K562 (cell line): Measurements from ENCODE around the gene SORCS2. TPM values are rescaled to one million over a fixed set of nuclear protein-coding genes. Genes with fewer than 3 reads are reported as not detected.

ENCODE experiments used
- CBX2 ChIP-seq: fragments of 200-600 bp; sonication (generic); IDR thresholded peaks from one replicate; pipeline ENCODE4 v1.6.1; 2012; ENCODE audit warnings: mild to moderate bottlenecking, low read length, inconsistent platforms; ENCODE audit not compliant: insufficient read depth, poor library complexity, severe bottlenecking
- FIP1L1 ChIP-seq: fragments of 200-400 bp; formaldehyde crosslinking; IDR thresholded peaks from 2 replicates; pipeline ENCODE4 v1.6.1; 2018; ENCODE audit warnings: mild to moderate bottlenecking, low read depth, low read length; ENCODE audit not compliant: poor library complexity, severe bottlenecking
- GATA2 ChIP-seq: sonication (generic); formaldehyde crosslinking; IDR thresholded peaks from 2 replicates; pipeline ENCODE4 v1.4.0; 2020; ENCODE audit warnings: mild to moderate bottlenecking, missing genetic modification reagents
- HSF4 ChIP-seq: fragments of 250-450 bp; sonication (Bioruptor Pico); IDR thresholded peaks from 2 replicates; pipeline ENCODE4 v2.1.2; 2022; ENCODE audit warnings: mild to moderate bottlenecking, moderate library complexity, borderline replicate concordance
- KLF13 ChIP-seq: fragments of 450-650 bp; IDR thresholded peaks from 2 replicates; pipeline ENCODE4 v1.6.1; 2016; ENCODE audit warnings: missing genetic modification characterization, low read depth, mild to moderate bottlenecking, missing compliant biosample characterization, moderate library complexity, borderline replicate concordance
- MTA2 ChIP-seq: fragments of 450-650 bp; IDR thresholded peaks from 2 replicates; pipeline ENCODE4 v1.6.1; 2016; ENCODE audit warnings: low read depth
- NEUROD1 ChIP-seq: fragments of 150-350 bp; IDR thresholded peaks from 2 replicates; pipeline ENCODE4 v1.6.1; 2014; ENCODE audit warnings: borderline replicate concordance, low read length, low read depth; ENCODE audit not compliant: partially characterized antibody
- SREBF1 ChIP-seq: fragments of 150-350 bp; IDR thresholded peaks from 2 replicates; pipeline ENCODE4 v1.6.1; 2014; ENCODE audit warnings: antibody characterized with exemption, low read depth, low read length, borderline replicate concordance
- STAT5A ChIP-seq: IDR thresholded peaks from 2 replicates; pipeline ENCODE4 v1.6.1; 2012; ENCODE audit warnings: low read length, inconsistent platforms, borderline replicate concordance
- TSHZ1 ChIP-seq: fragments of 250-450 bp; sonication (Bioruptor Pico); IDR thresholded peaks from 2 replicates; pipeline ENCODE4 v1.4.0; 2020; ENCODE audit warnings: mild to moderate bottlenecking, moderate library complexity
- ZFP91 ChIP-seq: sonication (generic); formaldehyde crosslinking; IDR thresholded peaks from 2 replicates; pipeline ENCODE4 v1.8.0; 2022; ENCODE audit warnings: mild to moderate bottlenecking, missing genetic modification reagents
- ZNF197 ChIP-seq: fragments of 200-800 bp; sonication (Bioruptor generic); IDR thresholded peaks from 2 replicates; pipeline ENCODE4 v1.6.1; 2016; ENCODE audit warnings: low read depth, missing genetic modification characterization, missing compliant biosample characterization
- ZNF609 ChIP-seq: sonication (generic); formaldehyde crosslinking; IDR thresholded peaks from 2 replicates; pipeline ENCODE4 v1.8.1; 2023; ENCODE audit warnings: missing genetic modification reagents, mild to moderate bottlenecking, borderline replicate concordance
- ZNF707 ChIP-seq: fragments of 250-450 bp; sonication (Bioruptor Pico); conservative IDR thresholded peaks from 2 replicates; pipeline ENCODE4 v1.8.0; 2022; ENCODE audit warnings: inconsistent platforms, mild to moderate bottlenecking, moderate library complexity
- polyA plus RNA-seq, 8 experiments: library from polyadenylated mRNA; depleted of rRNA in 4 of 8; stranded (reverse) in 5 of 8; unstranded in 3 of 8; fragments of >200 nt; fragmentation: Nextera tagmentation in 2 of 8; fragmentation: Illumina TruSeq in 1 of 8; extraction: Ambion mirVana in 2 of 8; extraction: Trizol in 1 of 8; gene quantifications; 2 replicates each; pipeline versions ENCODE4 v1.2.1 to v1.2.3, GENCODE V29; 2011 to 2014; ENCODE audit warnings: inconsistent platforms in 1 of 8, missing spikeins in 1 of 8
- total RNA-seq, 7 experiments: library from RNA; depleted of rRNA in 6 of 7; stranded (reverse); fragments of >200 nt in 6 of 7; fragmentation: Illumina TruSeq in 2 of 7; extraction: Trizol in 2 of 7; gene quantifications; 2 replicates each; pipeline versions ENCODE4 v1.2.1 to v1.2.3, GENCODE V29; 2011 to 2021; ENCODE audit warnings: low replicate concordance in 1 of 7

Gene SORCS2
- total and polyA plus RNA-seq, 9 of the 15 experiments (the other 6 are each of a cell fraction or from before 2014, with no cell fraction given), result not detected

GRCh38 chr4:7431696-7432530 is 239.6 kb downstream of the SORCS2 start (continued):
- TF ChIP-seq TSHZ1 (CRISPR knock-in tag), result no peak
- no peak for TF ChIP-seq NEUROD1
- TF ChIP-seq CBX2, result no peak
- TF ChIP-seq STAT5A, result no peak
- TF ChIP-seq GATA2 (CRISPR knock-in tag), result no peak
- TF ChIP-seq ZNF707 (CRISPR knock-in tag), result no peak
- TF ChIP-seq MTA2, result no peak
- TF ChIP-seq ZFP91, result no peak
- TF ChIP-seq ZNF609, result no peak
- no peak for TF ChIP-seq SREBF1
- TF ChIP-seq FIP1L1, result no peak
- no peak for TF ChIP-seq ZNF197 (CRISPR knock-in tag)
- no peak for TF ChIP-seq KLF13
- TF ChIP-seq HSF4 (CRISPR knock-in tag), result no peak
